IMR-90 (cell line): ENCODE results near the gene KLHDC3. TPM values are rescaled to one million over a fixed set of nuclear protein-coding genes. Genes with fewer than 3 reads are reported as not detected.

Source experiments
- ATAC-seq: fragments of 200-7000 bp; cut with Tn5 transposase; 2 replicates; pipeline ENCODE4 v1.9.1; 2020; ENCODE audit warnings: low read depth, mild to moderate bottlenecking, moderate library complexity
- BruUV-seq: library from RNA; stranded (reverse); fragments of 400-500 nt; replicated peaks from 2 replicates; lab custom pipeline; 2021; lab: Mats Ljungman, UMichigan
- CTCF ChIA-PET: fragments of 300-600 bp; formaldehyde crosslinking; extraction: SDS; loops from one replicate; lab custom pipeline; 2021; ENCODE audit warnings: antibody characterized with exemption; lab: Yijun Ruan, JAX
- POLR2A ChIA-PET: fragments of 300-600 bp; sonication (Branson Sonifier 250); formaldehyde crosslinking; loops from one replicate; lab custom pipeline; 2022; ENCODE audit warnings: antibody characterized with exemption; ENCODE audit not compliant: unreplicated experiment; lab: Charles Lee
- DNase-seq: peaks from one replicate; pipeline ENCODE4 v3.0.0; 2013
- H2AFZ ChIP-seq: replicated peaks from 2 replicates; pipeline ENCODE3; 2013; ENCODE audit warnings: low read length, mild to moderate bottlenecking; ENCODE audit not compliant: poor library complexity
- H2AK5ac ChIP-seq: 2 replicates; pipeline ENCODE4 v1.6.1; 2013; ENCODE audit warnings: low read depth, low read length, inconsistent platforms
- H2AK9ac ChIP-seq: replicated peaks from 2 replicates; pipeline ENCODE3; 2013; ENCODE audit warnings: mild to moderate bottlenecking, low read depth, low read length, moderate library complexity; ENCODE audit not compliant: poor library complexity
- H2BK120ac ChIP-seq: 2 replicates; pipeline ENCODE4 v1.6.1; 2013; ENCODE audit warnings: low read depth, low read length, inconsistent platforms
- H2BK15ac ChIP-seq: 3 replicates; pipeline ENCODE4 v1.6.1; 2013; ENCODE audit warnings: low read depth, low read length, inconsistent platforms
- H2BK20ac ChIP-seq: 2 replicates; pipeline ENCODE4 v1.6.1; 2013; ENCODE audit warnings: low read depth, mild to moderate bottlenecking, inconsistent platforms, low read length, moderate library complexity
- H2BK5ac ChIP-seq: 2 replicates; pipeline ENCODE4 v1.6.1; 2013; ENCODE audit warnings: mild to moderate bottlenecking, low read depth, low read length, inconsistent platforms; ENCODE audit not compliant: poor library complexity, severe bottlenecking
- H3K14ac ChIP-seq: replicated peaks from 2 replicates; pipeline ENCODE4 v1.6.1; 2013; ENCODE audit warnings: low read depth, low read length, inconsistent platforms
- H3K18ac ChIP-seq: 2 replicates; pipeline ENCODE4 v1.6.1; 2013; ENCODE audit warnings: low read depth, low read length, control low read depth
- H3K23ac ChIP-seq: 2 replicates; pipeline ENCODE4 v1.6.1; 2013; ENCODE audit warnings: low read depth, low read length, inconsistent platforms
- H3K27ac ChIP-seq: 2 replicates; pipeline ENCODE4 v1.5.1; 2013; ENCODE audit warnings: mild to moderate bottlenecking, control low read depth, low read length; ENCODE audit not compliant: insufficient read depth
- H3K27me3 ChIP-seq: 2 replicates; pipeline ENCODE4 v1.6.1; 2013; ENCODE audit warnings: low read length; ENCODE audit not compliant: control insufficient read depth, insufficient read depth
- H3K36me3 ChIP-seq: 2 replicates; pipeline ENCODE4 v1.6.1; 2013; ENCODE audit warnings: low read length, mixed read lengths; ENCODE audit not compliant: control insufficient read depth, insufficient read depth
- H3K4ac ChIP-seq: 2 replicates; pipeline ENCODE4 v1.6.1; 2013; ENCODE audit warnings: low read depth, low read length, inconsistent platforms
- H3K4me1 ChIP-seq: 2 replicates; pipeline ENCODE4 v1.6.1; 2013; ENCODE audit warnings: low read length, mixed read lengths; ENCODE audit not compliant: control insufficient read depth, insufficient read depth
- H3K4me2 ChIP-seq: 2 replicates; pipeline ENCODE4 v1.6.1; 2013; ENCODE audit warnings: low read depth, mild to moderate bottlenecking, control low read depth, low read length, moderate library complexity
- H3K4me3 ChIP-seq: 2 replicates; pipeline ENCODE4 v1.5.1; 2013; ENCODE audit warnings: low read depth, mild to moderate bottlenecking, control low read depth, low read length, moderate library complexity; ENCODE audit not compliant: insufficient read depth
- H3K56ac ChIP-seq: 2 replicates; pipeline ENCODE4 v1.6.1; 2013; ENCODE audit warnings: low read length, inconsistent platforms; ENCODE audit not compliant: insufficient read depth; ENCODE audit errors: extremely low read depth
- H3K79me1 ChIP-seq, 2 experiments: 2 replicates each; pipeline ENCODE4 v1.6.1; 2013; ENCODE audit warnings: low read length in 2 of 2, inconsistent platforms in 1 of 2, low read depth in 1 of 2
- H3K9ac ChIP-seq: 2 replicates; pipeline ENCODE4 v1.6.1; 2013; ENCODE audit warnings: low read depth, low read length, control low read depth
- H3K9me1 ChIP-seq: 2 replicates; pipeline ENCODE4 v1.6.1; 2013; ENCODE audit warnings: low read length, inconsistent platforms; ENCODE audit not compliant: insufficient read depth
- H3K9me3 ChIP-seq: 2 replicates; pipeline ENCODE4 v1.6.1; 2013; ENCODE audit warnings: low read length; ENCODE audit not compliant: control insufficient read depth, insufficient read depth
- H4K20me1 ChIP-seq: 2 replicates; pipeline ENCODE4 v1.6.1; 2013; ENCODE audit warnings: low read length, inconsistent platforms; ENCODE audit not compliant: insufficient read depth
- H4K5ac ChIP-seq: 2 replicates; pipeline ENCODE4 v1.6.1; 2013; ENCODE audit warnings: mild to moderate bottlenecking, low read depth, low read length, control low read depth
- H4K8ac ChIP-seq, 2 experiments: 2 replicates each; pipeline ENCODE4 v1.6.1; 2013; ENCODE audit warnings: low read depth in 2 of 2, low read length in 2 of 2, control low read depth in 1 of 2, inconsistent platforms in 1 of 2
- H4K91ac ChIP-seq: 2 replicates; pipeline ENCODE4 v1.6.1; 2013; ENCODE audit warnings: low read depth, low read length, inconsistent platforms; ENCODE audit not compliant: insufficient read depth
- BHLHE40 ChIP-seq: fragments of 150-350 bp; IDR thresholded peaks from 2 replicates; pipeline ENCODE4 v1.6.1; 2016; ENCODE audit warnings: mild to moderate bottlenecking, low read depth, low read length
- CEBPB ChIP-seq: IDR thresholded peaks from 2 replicates; pipeline ENCODE4 v1.6.1; 2012; ENCODE audit warnings: low read depth, low read length, improper control_type of control experiment
- CHD1 ChIP-seq: IDR thresholded peaks from 2 replicates; pipeline ENCODE4 v1.6.1; 2012; ENCODE audit warnings: low read depth, low read length, improper control_type of control experiment
- CTCF ChIP-seq: conservative IDR thresholded peaks from 2 replicates; pipeline ENCODE4 v1.5.1; 2012; ENCODE audit warnings: mild to moderate bottlenecking, low read depth, low read length, improper control_type of control experiment
- ELK1 ChIP-seq: fragments of 150-350 bp; IDR thresholded peaks from 2 replicates; pipeline ENCODE4 v1.6.1; 2016; ENCODE audit warnings: low read depth, mild to moderate bottlenecking, low read length, moderate library complexity, borderline replicate concordance
- FOS ChIP-seq: fragments of 150-350 bp; IDR thresholded peaks from 2 replicates; pipeline ENCODE4 v1.6.1; 2016; ENCODE audit warnings: low read depth, low read length
- MAFK ChIP-seq: IDR thresholded peaks from 2 replicates; pipeline ENCODE4 v1.6.1; 2012; ENCODE audit warnings: low read depth, low read length, improper control_type of control experiment
- MXI1 ChIP-seq: IDR thresholded peaks from 2 replicates; pipeline ENCODE4 v1.6.1; 2012; ENCODE audit warnings: low read depth, mild to moderate bottlenecking, low read length, moderate library complexity, borderline replicate concordance
- POLR2A ChIP-seq: IDR thresholded peaks from 2 replicates; pipeline ENCODE4 v1.6.1; 2012; ENCODE audit warnings: mild to moderate bottlenecking, low read depth, low read length
- RAD21 ChIP-seq: IDR thresholded peaks from 2 replicates; pipeline ENCODE4 v1.6.1; 2012; ENCODE audit warnings: low read length, improper control_type of control experiment
- RCOR1 ChIP-seq: IDR thresholded peaks from 2 replicates; pipeline ENCODE4 v1.6.1; 2012; ENCODE audit warnings: mild to moderate bottlenecking, low read length, improper control_type of control experiment; ENCODE audit not compliant: insufficient replicate concordance
- RFX5 ChIP-seq: IDR thresholded peaks from 2 replicates; pipeline ENCODE4 v1.8.0; 2012; ENCODE audit warnings: low read depth, mild to moderate bottlenecking, low read length, moderate library complexity
- USF2 ChIP-seq: fragments of 150-350 bp; IDR thresholded peaks from 2 replicates; pipeline ENCODE4 v1.6.1; 2017; ENCODE audit warnings: mild to moderate bottlenecking, antibody characterized with exemption, low read length, low read depth
- WGBS, 2 experiments: methylation state at CpG; one replicate each; pipeline versions ENCODE4 v1.1.5 to v1.1.7; 2013; ENCODE audit warnings: missing lambda C conversion rate in 2 of 2; ENCODE audit not compliant: insufficient read length in 1 of 2; ENCODE audit errors: extremely low coverage in 2 of 2; 5-methylcytosine and 5-hydroxymethylcytosine counted together
- dilution Hi-C: fragments of 300-500 bp; cut with HindIII; formaldehyde crosslinking; loops from one replicate; pipeline ENCODE4 v1.14.3; 2018; ENCODE audit warnings: low sequenced_read_pairs; ENCODE audit not compliant: unreplicated experiment
- in situ Hi-C: fragments of 300-500 bp; cut with MboI; formaldehyde crosslinking; loops from 3 replicates; pipeline ENCODE4 v1.14.3; 2019; ENCODE audit warnings: low sequenced_read_pairs, inconsistent platforms, mixed read lengths
- intact Hi-C: fragments of 100-400 bp; cut with micrococcal nuclease; formaldehyde crosslinking; loops from 2 replicates; pipeline ENCODE4 v1.10.0; 2022
- polyA plus RNA-seq, 3 experiments: library from polyadenylated mRNA; depleted of rRNA; stranded (reverse); fragments of >200 nt; gene quantifications; 2 replicates each; pipeline ENCODE4 v1.2.3, GENCODE V29; 2012; ENCODE audit warnings: low replicate concordance in 1 of 3
- total RNA-seq: library from RNA; depleted of rRNA; stranded (reverse); fragments of >200 nt; gene quantifications from 2 replicates; pipeline ENCODE4 v1.2.3, GENCODE V29; 2012

Gene KLHDC3
- total and polyA plus RNA-seq, 2 of the 4 experiments (the other 2 are of a cell fraction) = 57.1 to 76.0 TPM

- TF ChIP-seq FOS = no peak
These were observed 2.3 kb downstream of the KLHDC3 start (continued) for GRCh38 chr6:43016176-43016942.

GRCh38 chr6:43016943-43017334 lies 2.9 kb downstream of the KLHDC3 start:
- Histone ChIP-seq H4K20me1 (no peaks in the 10 kb centered on the region; the same call in 1 of the 2 replicates), H2BK120ac (no peak overlapping the region), H3K9ac (no peak overlapping the region), H3K36me3 (peaks cover 31% of the 10 kb centered on the region), H3K4me2 (no peak overlapping the region), H3K56ac (no peak overlapping the region), H3K18ac (no peak overlapping the region), H4K8ac (no peak overlapping the region), H2AK5ac (no peak overlapping the region), H2BK15ac (no peak overlapping the region), H2BK5ac (no peak overlapping the region), H3K9me1 (peaks cover 3% of the 10 kb centered on the region), H4K5ac (no peak overlapping the region), H3K27ac (no peak overlapping the region), H3K14ac (no peak overlapping the region), H3K4me1 (peaks cover 15% of the 10 kb centered on the region), H2AFZ (no peak overlapping the region), H2AK9ac (no peak overlapping the region), H3K4ac (no peak overlapping the region), H3K27me3 (no peaks in the 10 kb centered on the region), H3K79me1 (peaks cover 15 to 78% of the 10 kb centered on the region in 2 experiments), H2BK20ac (no peak overlapping the region), H3K4me3 (no peak overlapping the region), H4K91ac (no peak overlapping the region), H3K9me3 (no peaks in the 10 kb centered on the region), H3K23ac (no peak overlapping the region)
- ATAC-seq = no peak
- ChIA-PET POLR2A (no interaction called here), CTCF (no interaction called here)
- 96% methylated on average over 4 of the region's 12 CpGs; no CpG with 5 or more reads in 1 of the 2 experiments for WGBS, 2 experiments
- DNase-seq = no peak
- intact Hi-C loops = no loop called here
- dilution Hi-C loops = no loop called here
- no TSS peak for BruUV-seq
- in situ Hi-C loops = no loop called here
- TF ChIP-seq RCOR1 (no peak), MAFK (no peak), BHLHE40 (no peak), ELK1 (no peak), RAD21 (no peak), USF2 (no peak), POLR2A (no peak), RFX5 (no peak), CEBPB (no peak), FOS (no peak), CHD1 (no peak), MXI1 (no peak), CTCF (no peak)
